SK-N-SH treated with all-trans-retinoic acid at 6 μM for 48 hours (cell line): ENCODE results near the gene BRD3.

Experiments used
- ATAC-seq: fragments of 200-7000 bp; cut with Tn5 transposase; 3 replicates; pipeline ENCODE4 v1.9.1; 2020; ENCODE audit warnings: mild to moderate bottlenecking, moderate library complexity
- ARNTL ChIP-seq: fragments of 450-650 bp; formaldehyde crosslinking; IDR thresholded peaks from 2 replicates; pipeline ENCODE4 v1.5.0; 2020; ENCODE audit warnings: low read depth, mild to moderate bottlenecking, moderate library complexity, borderline replicate concordance
- BACH2 ChIP-seq: fragments of 250-450 bp; sonication (Bioruptor Pico); IDR thresholded peaks from 2 replicates; pipeline ENCODE4 v1.9.0; 2021; ENCODE audit warnings: mild to moderate bottlenecking, borderline replicate concordance
- CSDC2 ChIP-seq: fragments of 250-450 bp; sonication (Bioruptor Pico); IDR thresholded peaks from 2 replicates; pipeline ENCODE4 v1.5.0; 2020; ENCODE audit warnings: mild to moderate bottlenecking, moderate library complexity
- ESRRG ChIP-seq: fragments of 250-450 bp; sonication (Bioruptor Pico); IDR thresholded peaks from 2 replicates; pipeline ENCODE4 v1.6.1; 2021; ENCODE audit warnings: mild to moderate bottlenecking
- GLIS3 ChIP-seq: fragments of 250-450 bp; sonication (Bioruptor Pico); IDR thresholded peaks from 2 replicates; pipeline ENCODE4 v1.5.0; 2020; ENCODE audit warnings: mild to moderate bottlenecking, moderate library complexity
- OSR1 ChIP-seq: fragments of 250-450 bp; sonication (Bioruptor Pico); IDR thresholded peaks from 2 replicates; pipeline ENCODE4 v1.8.0; 2022; ENCODE audit warnings: moderate library complexity, mild to moderate bottlenecking, inconsistent platforms
- PPARA ChIP-seq: fragments of 250-450 bp; sonication (Bioruptor Pico); IDR thresholded peaks from 2 replicates; pipeline ENCODE4 v1.5.0; 2020; ENCODE audit warnings: mild to moderate bottlenecking, borderline replicate concordance
- RARB ChIP-seq: fragments of 250-450 bp; sonication (Bioruptor Pico); IDR thresholded peaks from 2 replicates; pipeline ENCODE4 v1.8.0; 2021; ENCODE audit warnings: mild to moderate bottlenecking, moderate library complexity
- TCF4 ChIP-seq: fragments of 250-450 bp; sonication (Bioruptor Pico); IDR thresholded peaks from 2 replicates; pipeline ENCODE4 v1.8.0; 2021; ENCODE audit warnings: mild to moderate bottlenecking, moderate library complexity, borderline replicate concordance
- TOX ChIP-seq: fragments of 250-450 bp; sonication (Bioruptor Pico); IDR thresholded peaks from 2 replicates; pipeline ENCODE4 v1.8.0; 2021; ENCODE audit warnings: mild to moderate bottlenecking, moderate library complexity, borderline replicate concordance
- ZC3H10 ChIP-seq: fragments of 250-450 bp; sonication (Bioruptor Pico); IDR thresholded peaks from 2 replicates; pipeline ENCODE4 v1.5.1; 2021; ENCODE audit warnings: mild to moderate bottlenecking, moderate library complexity
- ZFP3 ChIP-seq: fragments of 250-450 bp; sonication (Bioruptor Pico); IDR thresholded peaks from 2 replicates; pipeline ENCODE4 v1.5.0; 2020; ENCODE audit warnings: mild to moderate bottlenecking, moderate library complexity
- ZFP30 ChIP-seq: fragments of 450-650 bp; formaldehyde crosslinking; IDR thresholded peaks from 2 replicates; pipeline ENCODE4 v1.5.0; 2022; ENCODE audit warnings: mild to moderate bottlenecking, moderate library complexity
- ZNF565 ChIP-seq: fragments of 450-650 bp; formaldehyde crosslinking; conservative IDR thresholded peaks from 2 replicates; pipeline ENCODE4 v1.5.0; 2020; ENCODE audit warnings: low read depth, mild to moderate bottlenecking, moderate library complexity
- ZNF70 ChIP-seq: fragments of 450-650 bp; formaldehyde crosslinking; IDR thresholded peaks from 2 replicates; pipeline ENCODE4 v1.5.0; 2020; ENCODE audit warnings: mild to moderate bottlenecking, moderate library complexity
- TF ChIP-seq, protein P1 (sequence below): fragments of 250-450 bp; sonication (Bioruptor Pico); IDR thresholded peaks from 2 replicates; pipeline ENCODE4 v1.8.0; 2020; ENCODE audit warnings: mild to moderate bottlenecking, moderate library complexity, borderline replicate concordance
- TF ChIP-seq, protein P2 (sequence below): fragments of 250-450 bp; sonication (Bioruptor Pico); IDR thresholded peaks from 2 replicates; pipeline ENCODE4 v1.5.0; 2020; ENCODE audit warnings: mild to moderate bottlenecking, moderate library complexity
- TF ChIP-seq, protein P3 (sequence below): fragments of 250-450 bp; sonication (Bioruptor Pico); IDR thresholded peaks from 2 replicates; pipeline ENCODE4 v1.8.0; 2021; ENCODE audit warnings: low read depth, mild to moderate bottlenecking, moderate library complexity, borderline replicate concordance
- TF ChIP-seq, protein P4 (sequence below): fragments of 250-450 bp; sonication (Bioruptor Pico); IDR thresholded peaks from 2 replicates; pipeline ENCODE4 v1.5.1; 2021; ENCODE audit warnings: mild to moderate bottlenecking, moderate library complexity
- TF ChIP-seq, protein P5 (sequence below): fragments of 250-450 bp; sonication (Bioruptor Pico); IDR thresholded peaks from 2 replicates; pipeline ENCODE4 v1.5.1; 2020; ENCODE audit warnings: low read depth, mild to moderate bottlenecking, moderate library complexity

BRD3 gene

DNA sequence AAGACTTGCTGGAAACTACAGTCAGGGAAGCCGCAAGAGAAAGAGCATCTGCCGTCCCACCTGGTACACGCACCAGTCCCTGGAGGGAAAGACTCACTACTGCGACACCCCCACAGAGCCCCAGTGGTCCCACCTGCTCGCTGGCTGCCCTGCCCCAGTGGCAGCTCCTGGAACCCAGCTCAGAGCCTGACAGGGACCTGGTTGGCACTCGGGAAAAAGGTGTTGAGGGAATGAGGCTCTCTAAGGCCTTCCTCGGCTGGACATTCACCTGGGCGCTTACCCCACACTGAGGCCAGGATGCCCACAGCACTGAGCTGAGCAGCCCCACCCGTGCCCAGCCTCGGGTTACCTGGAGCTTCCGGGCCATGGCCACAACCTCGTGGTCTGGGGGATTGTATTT, 22.9 kb downstream of the BRD3 start:
- ATAC-seq: no peak

DNA sequence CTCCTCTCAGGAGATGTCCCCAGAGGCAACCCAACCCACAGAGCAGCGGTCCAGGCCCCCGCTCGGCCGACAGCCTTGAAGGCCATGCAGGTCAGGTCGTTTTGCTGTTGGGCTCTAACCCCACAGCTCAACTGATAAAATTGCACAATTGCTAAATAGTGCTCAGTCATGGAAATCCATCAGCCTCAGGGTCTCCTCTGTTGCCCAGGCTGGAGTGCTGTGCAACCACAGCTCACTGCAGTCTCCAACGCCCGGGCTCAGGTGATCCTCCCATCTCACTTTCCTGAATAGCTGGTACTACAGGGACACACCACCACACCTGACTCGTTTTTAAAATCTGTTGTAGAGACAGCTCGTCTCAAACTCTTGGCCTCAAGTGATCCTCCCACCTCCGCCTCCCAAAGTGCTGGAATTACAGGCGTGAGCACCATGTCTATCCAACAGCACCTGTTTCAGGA, 24.3 kb downstream of the BRD3 start:
- TF ChIP-seq ZNF565 (CRISPR knock-in tag) (no peak), ZC3H10 (CRISPR knock-in tag) (no peak), CSDC2 (no peak), TOX (CRISPR knock-in tag) (no peak), TCF4 (CRISPR knock-in tag) (no peak)
- TF ChIP-seq, protein P1, sequence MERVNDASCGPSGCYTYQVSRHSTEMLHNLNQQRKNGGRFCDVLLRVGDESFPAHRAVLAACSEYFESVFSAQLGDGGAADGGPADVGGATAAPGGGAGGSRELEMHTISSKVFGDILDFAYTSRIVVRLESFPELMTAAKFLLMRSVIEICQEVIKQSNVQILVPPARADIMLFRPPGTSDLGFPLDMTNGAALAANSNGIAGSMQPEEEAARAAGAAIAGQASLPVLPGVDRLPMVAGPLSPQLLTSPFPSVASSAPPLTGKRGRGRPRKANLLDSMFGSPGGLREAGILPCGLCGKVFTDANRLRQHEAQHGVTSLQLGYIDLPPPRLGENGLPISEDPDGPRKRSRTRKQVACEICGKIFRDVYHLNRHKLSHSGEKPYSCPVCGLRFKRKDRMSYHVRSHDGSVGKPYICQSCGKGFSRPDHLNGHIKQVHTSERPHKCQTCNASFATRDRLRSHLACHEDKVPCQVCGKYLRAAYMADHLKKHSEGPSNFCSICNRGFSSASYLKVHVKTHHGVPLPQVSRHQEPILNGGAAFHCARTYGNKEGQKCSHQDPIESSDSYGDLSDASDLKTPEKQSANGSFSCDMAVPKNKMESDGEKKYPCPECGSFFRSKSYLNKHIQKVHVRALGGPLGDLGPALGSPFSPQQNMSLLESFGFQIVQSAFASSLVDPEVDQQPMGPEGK (CRISPR knock-in tag): no peak
- TF ChIP-seq, protein P2, sequence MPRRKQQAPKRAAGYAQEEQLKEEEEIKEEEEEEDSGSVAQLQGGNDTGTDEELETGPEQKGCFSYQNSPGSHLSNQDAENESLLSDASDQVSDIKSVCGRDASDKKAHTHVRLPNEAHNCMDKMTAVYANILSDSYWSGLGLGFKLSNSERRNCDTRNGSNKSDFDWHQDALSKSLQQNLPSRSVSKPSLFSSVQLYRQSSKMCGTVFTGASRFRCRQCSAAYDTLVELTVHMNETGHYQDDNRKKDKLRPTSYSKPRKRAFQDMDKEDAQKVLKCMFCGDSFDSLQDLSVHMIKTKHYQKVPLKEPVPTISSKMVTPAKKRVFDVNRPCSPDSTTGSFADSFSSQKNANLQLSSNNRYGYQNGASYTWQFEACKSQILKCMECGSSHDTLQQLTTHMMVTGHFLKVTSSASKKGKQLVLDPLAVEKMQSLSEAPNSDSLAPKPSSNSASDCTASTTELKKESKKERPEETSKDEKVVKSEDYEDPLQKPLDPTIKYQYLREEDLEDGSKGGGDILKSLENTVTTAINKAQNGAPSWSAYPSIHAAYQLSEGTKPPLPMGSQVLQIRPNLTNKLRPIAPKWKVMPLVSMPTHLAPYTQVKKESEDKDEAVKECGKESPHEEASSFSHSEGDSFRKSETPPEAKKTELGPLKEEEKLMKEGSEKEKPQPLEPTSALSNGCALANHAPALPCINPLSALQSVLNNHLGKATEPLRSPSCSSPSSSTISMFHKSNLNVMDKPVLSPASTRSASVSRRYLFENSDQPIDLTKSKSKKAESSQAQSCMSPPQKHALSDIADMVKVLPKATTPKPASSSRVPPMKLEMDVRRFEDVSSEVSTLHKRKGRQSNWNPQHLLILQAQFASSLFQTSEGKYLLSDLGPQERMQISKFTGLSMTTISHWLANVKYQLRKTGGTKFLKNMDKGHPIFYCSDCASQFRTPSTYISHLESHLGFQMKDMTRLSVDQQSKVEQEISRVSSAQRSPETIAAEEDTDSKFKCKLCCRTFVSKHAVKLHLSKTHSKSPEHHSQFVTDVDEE (CRISPR knock-in tag): no peak
- no peak for ATAC-seq

More for the DNA sequence above, 22.9 kb downstream of the BRD3 start:
- TF ChIP-seq, protein P3, sequence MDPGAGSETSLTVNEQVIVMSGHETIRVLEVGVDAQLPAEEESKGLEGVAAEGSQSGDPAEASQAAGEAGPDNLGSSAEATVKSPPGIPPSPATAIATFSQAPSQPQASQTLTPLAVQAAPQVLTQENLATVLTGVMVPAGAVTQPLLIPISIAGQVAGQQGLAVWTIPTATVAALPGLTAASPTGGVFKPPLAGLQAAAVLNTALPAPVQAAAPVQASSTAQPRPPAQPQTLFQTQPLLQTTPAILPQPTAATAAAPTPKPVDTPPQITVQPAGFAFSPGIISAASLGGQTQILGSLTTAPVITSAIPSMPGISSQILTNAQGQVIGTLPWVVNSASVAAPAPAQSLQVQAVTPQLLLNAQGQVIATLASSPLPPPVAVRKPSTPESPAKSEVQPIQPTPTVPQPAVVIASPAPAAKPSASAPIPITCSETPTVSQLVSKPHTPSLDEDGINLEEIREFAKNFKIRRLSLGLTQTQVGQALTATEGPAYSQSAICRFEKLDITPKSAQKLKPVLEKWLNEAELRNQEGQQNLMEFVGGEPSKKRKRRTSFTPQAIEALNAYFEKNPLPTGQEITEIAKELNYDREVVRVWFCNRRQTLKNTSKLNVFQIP (CRISPR knock-in tag): no peak
- no peak for TF ChIP-seq ZC3H10 (CRISPR knock-in tag)
- TF ChIP-seq, protein P4, sequence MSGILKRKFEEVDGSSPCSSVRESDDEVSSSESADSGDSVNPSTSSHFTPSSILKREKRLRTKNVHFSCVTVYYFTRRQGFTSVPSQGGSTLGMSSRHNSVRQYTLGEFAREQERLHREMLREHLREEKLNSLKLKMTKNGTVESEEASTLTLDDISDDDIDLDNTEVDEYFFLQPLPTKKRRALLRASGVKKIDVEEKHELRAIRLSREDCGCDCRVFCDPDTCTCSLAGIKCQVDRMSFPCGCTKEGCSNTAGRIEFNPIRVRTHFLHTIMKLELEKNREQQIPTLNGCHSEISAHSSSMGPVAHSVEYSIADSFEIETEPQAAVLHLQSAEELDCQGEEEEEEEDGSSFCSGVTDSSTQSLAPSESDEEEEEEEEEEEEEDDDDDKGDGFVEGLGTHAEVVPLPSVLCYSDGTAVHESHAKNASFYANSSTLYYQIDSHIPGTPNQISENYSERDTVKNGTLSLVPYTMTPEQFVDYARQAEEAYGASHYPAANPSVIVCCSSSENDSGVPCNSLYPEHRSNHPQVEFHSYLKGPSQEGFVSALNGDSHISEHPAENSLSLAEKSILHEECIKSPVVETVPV (CRISPR knock-in tag): no peak
- no peak for TF ChIP-seq TOX (CRISPR knock-in tag)
- no peak for TF ChIP-seq OSR1 (CRISPR knock-in tag)
- TF ChIP-seq ZNF70 (CRISPR knock-in tag): no peak
- TF ChIP-seq BACH2 (CRISPR knock-in tag): no peak
- no peak for TF ChIP-seq TCF4 (CRISPR knock-in tag)
- TF ChIP-seq ESRRG (CRISPR knock-in tag): no peak
- no peak for TF ChIP-seq PPARA
- no peak for TF ChIP-seq RARB
- TF ChIP-seq ARNTL: no peak

DNA sequence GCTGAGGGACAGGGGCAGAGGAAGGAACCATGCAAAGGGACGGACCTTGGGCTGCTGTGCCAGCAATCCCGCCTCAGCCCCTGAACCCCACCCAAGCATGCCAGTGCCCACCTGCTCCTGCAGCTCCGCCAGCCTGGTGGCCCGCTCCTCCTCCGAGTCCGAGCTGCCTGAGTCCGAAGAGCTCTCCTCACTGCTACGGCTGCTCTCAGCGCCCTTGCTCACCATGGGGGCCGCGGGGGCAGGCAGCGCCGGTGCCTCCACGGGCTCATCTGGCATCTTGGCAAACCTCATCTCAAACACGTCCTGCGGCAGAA, 26.2 kb downstream of the BRD3 start:
- ATAC-seq: no peak
- TF ChIP-seq TOX (CRISPR knock-in tag) (no peak), ZNF565 (CRISPR knock-in tag) (no peak), ESRRG (CRISPR knock-in tag) (no peak), ZFP30 (CRISPR knock-in tag) (no peak), BACH2 (CRISPR knock-in tag) (no peak), CSDC2 (no peak), ZNF70 (CRISPR knock-in tag) (no peak), GLIS3 (no peak), ZFP3 (CRISPR knock-in tag) (no peak)
- TF ChIP-seq, protein P5, sequence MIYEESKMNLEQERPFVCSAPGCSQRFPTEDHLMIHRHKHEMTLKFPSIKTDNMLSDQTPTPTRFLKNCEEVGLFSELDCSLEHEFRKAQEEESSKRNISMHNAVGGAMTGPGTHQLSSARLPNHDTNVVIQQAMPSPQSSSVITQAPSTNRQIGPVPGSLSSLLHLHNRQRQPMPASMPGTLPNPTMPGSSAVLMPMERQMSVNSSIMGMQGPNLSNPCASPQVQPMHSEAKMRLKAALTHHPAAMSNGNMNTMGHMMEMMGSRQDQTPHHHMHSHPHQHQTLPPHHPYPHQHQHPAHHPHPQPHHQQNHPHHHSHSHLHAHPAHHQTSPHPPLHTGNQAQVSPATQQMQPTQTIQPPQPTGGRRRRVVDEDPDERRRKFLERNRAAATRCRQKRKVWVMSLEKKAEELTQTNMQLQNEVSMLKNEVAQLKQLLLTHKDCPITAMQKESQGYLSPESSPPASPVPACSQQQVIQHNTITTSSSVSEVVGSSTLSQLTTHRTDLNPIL (CRISPR knock-in tag): no peak
- TF ChIP-seq, protein P4 (CRISPR knock-in tag): no peak
- TF ChIP-seq, protein P2 (CRISPR knock-in tag): no peak
